CD4-positive, alpha-beta T cell (primary cell): ENCODE measurements around the gene CHD5. TPM values are rescaled to one million over a fixed set of nuclear protein-coding genes. Genes with fewer than 3 reads are reported as not detected.

Experiments used
- ATAC-seq: fragments of 200-7000 bp; cut with Tn5 transposase; one replicate; pipeline ENCODE4 v1.10.0; 2022; ENCODE audit warnings: mild to moderate bottlenecking; ENCODE audit not compliant: poor library complexity
- CTCF ChIA-PET: fragments of 350-600 bp; sonication (Branson Sonifier 250); formaldehyde crosslinking; loops from one replicate; lab custom pipeline; 2021; ENCODE audit warnings: antibody characterized with exemption, inconsistent platforms; lab: Charles Lee
- POLR2A ChIA-PET: fragments of 350-600 bp; sonication (Branson Sonifier 250); formaldehyde crosslinking; loops from one replicate; lab custom pipeline; 2021; ENCODE audit warnings: antibody characterized with exemption, inconsistent platforms; lab: Charles Lee
- DNase-seq, 14 experiments: peaks; one replicate each; pipeline ENCODE4 v3.0.0-alpha.2; 2013 to 2020; ENCODE audit warnings: mixed read lengths in 2 of 14
- H3K27ac ChIP-seq, 2 donors: one replicate each; pipeline versions ENCODE4 v1.5.1 to v1.7.0; 2013; ENCODE audit warnings: low read length in 2 of 2, low read depth in 1 of 2, mild to moderate bottlenecking in 1 of 2
- H3K27me3 ChIP-seq, 2 experiments: 1 replicate in 1 of 2; 2 replicates in 1 of 2; pipeline versions ENCODE4 v1.6.1 to v1.7.0; 2013; ENCODE audit warnings: low read length in 2 of 2, control low read depth in 1 of 2, mild to moderate bottlenecking in 1 of 2, moderate library complexity in 1 of 2; ENCODE audit not compliant: insufficient read depth in 2 of 2, control insufficient read depth in 1 of 2
- H3K36me3 ChIP-seq: one replicate; pipeline ENCODE4 v1.6.1; 2013; ENCODE audit warnings: low read length, control low read depth; ENCODE audit not compliant: insufficient read depth
- H3K4me1 ChIP-seq: one replicate; pipeline ENCODE4 v1.6.1; 2013; ENCODE audit warnings: low read length, control low read depth; ENCODE audit not compliant: insufficient read depth
- H3K4me3 ChIP-seq: one replicate; pipeline ENCODE4 v1.5.1; 2013; ENCODE audit warnings: mild to moderate bottlenecking, low read length, moderate library complexity
- H3K9me3 ChIP-seq, 2 experiments: 1 replicate in 1 of 2; 2 replicates in 1 of 2; pipeline versions ENCODE4 v1.6.1 to v1.7.0; 2013; ENCODE audit warnings: low read length in 2 of 2, mild to moderate bottlenecking in 2 of 2, control low read depth in 1 of 2, moderate library complexity in 1 of 2; ENCODE audit not compliant: control insufficient read depth in 1 of 2, insufficient read depth in 1 of 2
- H3K27ac Mint-ChIP-seq: one replicate; pipeline ENCODE4 v1.8.0; 2020; ENCODE audit warnings: mixed read lengths
- H3K27me3 Mint-ChIP-seq: one replicate; pipeline ENCODE4 v1.8.0; 2021; ENCODE audit warnings: mixed read lengths
- H3K36me3 Mint-ChIP-seq: one replicate; pipeline ENCODE4 v1.8.0; 2021; ENCODE audit warnings: low read depth, mixed read lengths
- H3K4me1 Mint-ChIP-seq: one replicate; pipeline ENCODE4 v1.8.0; 2021; ENCODE audit warnings: low read depth, mixed read lengths
- H3K4me3 Mint-ChIP-seq: one replicate; pipeline ENCODE4 v1.8.0; 2020; ENCODE audit warnings: mild to moderate bottlenecking, mixed read lengths
- H3K9me3 Mint-ChIP-seq: one replicate; pipeline ENCODE4 v1.8.0; 2020; ENCODE audit warnings: mixed read lengths
- intact Hi-C, 2 experiments: fragments of 100-400 bp; cut with DNase I in 1 of 2; cut with micrococcal nuclease in 1 of 2; formaldehyde crosslinking; loops; one replicate each; pipeline versions ENCODE4 v1.15.1 to v1.9.0; 2023 to 2025; cut with DNase I, micrococcal nuclease
- total RNA-seq, 174 experiments: library from RNA in 2 of 174; stranded (reverse) in 2 of 174; gene quantifications; one replicate each; pipeline ENCODE4 v1.2.3 and lab custom pipeline; 2021 to 2026
- TF ChIP-seq, protein P1 (sequence below): fragments of 200-600 bp; IDR thresholded peaks from one replicate; pipeline ENCODE4 v1.8.0; 2022; ENCODE audit warnings: antibody characterized with exemption, mild to moderate bottlenecking

Gene CHD5
- total RNA-seq, 2 experiments from 2014 or later: 0.25 to 0.34 TPM

DNA sequence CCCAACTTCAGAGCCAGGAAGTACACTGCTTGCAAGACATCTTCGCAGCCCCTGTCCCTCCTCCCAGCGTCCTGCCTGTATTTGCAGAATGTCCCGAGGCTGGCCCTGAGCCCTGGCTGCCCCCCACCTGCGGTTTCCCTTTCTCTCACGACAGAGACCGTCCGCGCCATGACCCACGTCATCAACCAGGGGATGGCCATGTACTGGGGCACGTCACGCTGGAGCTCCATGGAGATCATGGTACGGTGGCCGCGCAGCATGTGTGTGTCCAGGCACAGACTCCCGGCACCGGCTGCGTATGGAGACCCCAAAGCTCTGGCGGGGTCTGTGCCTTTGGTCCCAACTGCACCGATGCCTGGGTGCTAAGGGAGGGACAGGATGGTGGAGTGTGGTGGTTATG, 85.9 kb downstream of the CHD5 start:
- peaks cover 70% of the 10 kb centered on the region for H3K36me3 ChIP-seq
- Mint-ChIP-seq H3K27ac (no peak overlapping the region), H3K4me3 (no peak overlapping the region)

DNA sequence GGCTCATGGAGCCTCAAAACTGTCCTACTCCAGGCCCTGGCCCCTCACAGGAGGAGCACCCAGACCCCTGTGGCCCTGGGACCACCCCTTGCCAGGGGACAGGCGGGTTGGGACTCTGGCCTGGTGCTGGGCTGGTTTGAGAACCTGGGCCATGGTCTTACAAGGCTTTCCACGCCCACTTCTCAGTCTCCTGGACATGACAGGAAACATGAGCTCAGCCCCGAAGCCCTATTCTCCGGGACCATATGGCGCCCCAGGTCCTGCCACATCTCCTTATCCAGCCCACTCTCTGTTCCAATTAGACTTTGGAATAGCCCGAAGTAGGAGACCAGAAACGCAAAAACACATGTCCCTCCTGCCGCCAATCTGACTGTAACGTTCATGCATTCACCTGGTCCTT, 86.5 kb downstream of the CHD5 start:
- TF ChIP-seq, protein P1, sequence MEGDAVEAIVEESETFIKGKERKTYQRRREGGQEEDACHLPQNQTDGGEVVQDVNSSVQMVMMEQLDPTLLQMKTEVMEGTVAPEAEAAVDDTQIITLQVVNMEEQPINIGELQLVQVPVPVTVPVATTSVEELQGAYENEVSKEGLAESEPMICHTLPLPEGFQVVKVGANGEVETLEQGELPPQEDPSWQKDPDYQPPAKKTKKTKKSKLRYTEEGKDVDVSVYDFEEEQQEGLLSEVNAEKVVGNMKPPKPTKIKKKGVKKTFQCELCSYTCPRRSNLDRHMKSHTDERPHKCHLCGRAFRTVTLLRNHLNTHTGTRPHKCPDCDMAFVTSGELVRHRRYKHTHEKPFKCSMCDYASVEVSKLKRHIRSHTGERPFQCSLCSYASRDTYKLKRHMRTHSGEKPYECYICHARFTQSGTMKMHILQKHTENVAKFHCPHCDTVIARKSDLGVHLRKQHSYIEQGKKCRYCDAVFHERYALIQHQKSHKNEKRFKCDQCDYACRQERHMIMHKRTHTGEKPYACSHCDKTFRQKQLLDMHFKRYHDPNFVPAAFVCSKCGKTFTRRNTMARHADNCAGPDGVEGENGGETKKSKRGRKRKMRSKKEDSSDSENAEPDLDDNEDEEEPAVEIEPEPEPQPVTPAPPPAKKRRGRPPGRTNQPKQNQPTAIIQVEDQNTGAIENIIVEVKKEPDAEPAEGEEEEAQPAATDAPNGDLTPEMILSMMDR: no peak
- intact Hi-C loops: no loop called here
- Histone ChIP-seq H3K4me1 (no peaks in the 10 kb centered on the region), H3K27ac (no peak overlapping the region), H3K4me3 (no peak overlapping the region), H3K36me3 (peaks cover 73% of the 10 kb centered on the region), H3K9me3 (no peaks in the 10 kb centered on the region), H3K27me3 (no peaks in the 10 kb centered on the region)
- ATAC-seq (no peak), DNase-seq (no peak)
- peaks cover 54% of the 10 kb centered on the region for H3K36me3 Mint-ChIP-seq
- POLR2A ChIA-PET: no interaction called here
- H3K9me3 Mint-ChIP-seq: no peaks in the 10 kb centered on the region
- CTCF ChIA-PET: no interaction called here
- H3K27ac Mint-ChIP-seq: no peak overlapping the region
- no peaks in the 10 kb centered on the region for H3K4me1 Mint-ChIP-seq
- H3K4me3 Mint-ChIP-seq: no peak overlapping the region
- no peaks in the 10 kb centered on the region for H3K27me3 Mint-ChIP-seq

More for the DNA sequence above, 85.9 kb downstream of the CHD5 start:
- POLR2A ChIA-PET: no interaction called here
- Mint-ChIP-seq H3K36me3 (peaks cover 53% of the 10 kb centered on the region), H3K27me3 (no peaks in the 10 kb centered on the region), H3K4me1 (no peaks in the 10 kb centered on the region), H3K9me3 (no peaks in the 10 kb centered on the region)
- intact Hi-C loops: no loop called here
- CTCF ChIA-PET: no interaction called here
- Histone ChIP-seq H3K27me3 (no peaks in the 10 kb centered on the region), H3K4me1 (no peaks in the 10 kb centered on the region), H3K27ac (no peak overlapping the region), H3K4me3 (no peak overlapping the region), H3K9me3 (no peaks in the 10 kb centered on the region)
- TF ChIP-seq, protein P1: no peak
- DNase-seq (no peak), ATAC-seq (no peak)

DNA sequence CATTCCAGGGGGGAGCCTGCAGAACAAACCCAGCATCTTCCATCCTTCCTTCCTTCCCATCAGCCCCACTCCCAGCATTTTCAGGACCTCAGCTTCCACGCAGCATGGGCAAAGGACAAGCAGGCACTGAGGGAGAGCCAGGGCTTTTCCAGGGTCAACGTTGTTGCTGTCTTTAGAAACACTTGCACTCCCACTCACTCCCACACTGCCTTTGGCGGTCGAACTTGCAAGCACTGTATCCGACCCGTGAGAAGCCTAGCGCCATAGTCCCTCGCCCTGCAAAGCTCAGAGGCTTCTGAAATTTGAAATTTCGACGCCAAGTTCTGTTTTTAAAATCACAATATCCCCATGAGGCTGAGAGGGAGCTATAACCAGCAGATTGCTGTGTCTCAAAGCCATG, 87.0 kb downstream of the CHD5 start:
- H3K27ac ChIP-seq: no peak overlapping the region
- H3K27me3 ChIP-seq: no peaks in the 10 kb centered on the region
- Mint-ChIP-seq H3K4me1 (no peaks in the 10 kb centered on the region), H3K27me3 (no peaks in the 10 kb centered on the region), H3K36me3 (peaks cover 48% of the 10 kb centered on the region), H3K27ac (no peak overlapping the region), H3K4me3 (no peak overlapping the region), H3K9me3 (no peaks in the 10 kb centered on the region)
- no peak for ATAC-seq
- CTCF ChIA-PET: no interaction called here
- no peaks in the 10 kb centered on the region for H3K4me1 ChIP-seq
- no peak overlapping the region for H3K4me3 ChIP-seq
- intact Hi-C loops: no loop called here
- TF ChIP-seq, protein P1: no peak
- H3K36me3 ChIP-seq: peaks cover 70% of the 10 kb centered on the region
- no peaks in the 10 kb centered on the region for H3K9me3 ChIP-seq
- POLR2A ChIA-PET: no interaction called here
- no peak for DNase-seq
